RWPE2 (cell line): Measurements from ENCODE around the gene RESF1.

ENCODE experiments used
- ATAC-seq: fragments of 200-7000 bp; cut with Tn5 transposase; 3 replicates; pipeline ENCODE4 v1.9.1; 2021; ENCODE audit warnings: low read depth
- DNase-seq: peaks from one replicate; pipeline ENCODE4 v3.0.0-alpha.2; 2020; ENCODE audit warnings: low spot score
- H3K27ac ChIP-seq: fragments of 450-650 bp; 2 replicates; pipeline ENCODE4 v1.5.1; 2017; ENCODE audit warnings: mild to moderate bottlenecking; ENCODE audit not compliant: poor library complexity, severe bottlenecking
- H3K27me3 ChIP-seq: fragments of 250-450 bp; sonication (Bioruptor Pico); 2 replicates; pipeline ENCODE4 v1.5.1; 2021; ENCODE audit warnings: mild to moderate bottlenecking, moderate library complexity; ENCODE audit not compliant: insufficient read depth, poor library complexity, severe bottlenecking
- H3K36me3 ChIP-seq: fragments of 250-450 bp; sonication (Bioruptor Pico); 2 replicates; pipeline ENCODE4 v1.5.1; 2020; ENCODE audit warnings: low read depth, mild to moderate bottlenecking, moderate library complexity
- H3K4me1 ChIP-seq: fragments of 250-450 bp; sonication (Bioruptor Pico); 2 replicates; pipeline ENCODE4 v1.5.1; 2021; ENCODE audit warnings: mild to moderate bottlenecking, moderate library complexity; ENCODE audit not compliant: insufficient read depth, poor library complexity, severe bottlenecking
- H3K4me3 ChIP-seq: fragments of 250-450 bp; sonication (Bioruptor Pico); 2 replicates; pipeline ENCODE4 v1.5.1; 2021; ENCODE audit warnings: mild to moderate bottlenecking, moderate library complexity; ENCODE audit not compliant: severe bottlenecking
- H3K9me3 ChIP-seq: fragments of 250-450 bp; sonication (Bioruptor Pico); 2 replicates; pipeline ENCODE4 v1.5.1; 2021; ENCODE audit warnings: mild to moderate bottlenecking, moderate library complexity; ENCODE audit not compliant: severe bottlenecking
- TF ChIP-seq, protein P1 (sequence below): fragments of 450-650 bp; IDR thresholded peaks from one replicate; pipeline ENCODE4 v1.5.1; 2017; ENCODE audit warnings: mild to moderate bottlenecking, moderate library complexity; ENCODE audit not compliant: poor library complexity, severe bottlenecking

The RESF1 gene

DNA sequence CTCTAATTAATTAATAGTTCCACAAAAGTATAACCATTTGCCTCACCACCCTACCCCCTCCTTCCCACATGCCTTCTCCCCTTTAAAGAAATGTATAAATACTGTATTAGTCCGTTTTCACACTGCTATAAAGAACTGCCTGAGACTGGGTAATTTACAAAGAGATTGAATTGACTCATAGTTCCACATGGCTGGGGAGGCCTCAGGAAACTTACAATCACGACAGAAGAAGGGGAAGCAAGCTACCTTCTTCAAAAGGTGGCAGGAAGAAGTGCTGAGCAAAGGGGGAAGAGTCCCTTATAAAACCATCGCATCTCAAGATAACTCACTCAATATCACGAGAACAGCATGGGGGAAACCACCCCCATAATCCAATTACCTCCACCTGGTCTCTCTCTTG is 8.2 kb upstream of the RESF1 start:
- Histone ChIP-seq H3K9me3 (no peaks in the 10 kb centered on the region), H3K4me3 (no peak overlapping the region), H3K27me3 (no peaks in the 10 kb centered on the region), H3K36me3 (no peaks in the 10 kb centered on the region), H3K27ac (no peak overlapping the region), H3K4me1 (no peaks in the 10 kb centered on the region)
- ATAC-seq (no peak), DNase-seq (no peak)
- TF ChIP-seq, protein P1, sequence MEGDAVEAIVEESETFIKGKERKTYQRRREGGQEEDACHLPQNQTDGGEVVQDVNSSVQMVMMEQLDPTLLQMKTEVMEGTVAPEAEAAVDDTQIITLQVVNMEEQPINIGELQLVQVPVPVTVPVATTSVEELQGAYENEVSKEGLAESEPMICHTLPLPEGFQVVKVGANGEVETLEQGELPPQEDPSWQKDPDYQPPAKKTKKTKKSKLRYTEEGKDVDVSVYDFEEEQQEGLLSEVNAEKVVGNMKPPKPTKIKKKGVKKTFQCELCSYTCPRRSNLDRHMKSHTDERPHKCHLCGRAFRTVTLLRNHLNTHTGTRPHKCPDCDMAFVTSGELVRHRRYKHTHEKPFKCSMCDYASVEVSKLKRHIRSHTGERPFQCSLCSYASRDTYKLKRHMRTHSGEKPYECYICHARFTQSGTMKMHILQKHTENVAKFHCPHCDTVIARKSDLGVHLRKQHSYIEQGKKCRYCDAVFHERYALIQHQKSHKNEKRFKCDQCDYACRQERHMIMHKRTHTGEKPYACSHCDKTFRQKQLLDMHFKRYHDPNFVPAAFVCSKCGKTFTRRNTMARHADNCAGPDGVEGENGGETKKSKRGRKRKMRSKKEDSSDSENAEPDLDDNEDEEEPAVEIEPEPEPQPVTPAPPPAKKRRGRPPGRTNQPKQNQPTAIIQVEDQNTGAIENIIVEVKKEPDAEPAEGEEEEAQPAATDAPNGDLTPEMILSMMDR, result no peak

GRCh38 chr12:31951939-31952338 is 7.3 kb upstream of the RESF1 start:
- no peak for DNase-seq
- no peaks in the 10 kb centered on the region for H3K4me1 ChIP-seq
- no peak for ATAC-seq
- H3K27ac ChIP-seq, result no peak overlapping the region
- TF ChIP-seq, protein P1, result no peak
- no peaks in the 10 kb centered on the region for H3K9me3 ChIP-seq
- H3K36me3 ChIP-seq, result no peaks in the 10 kb centered on the region
- no peak overlapping the region for H3K4me3 ChIP-seq
- H3K27me3 ChIP-seq, result no peaks in the 10 kb centered on the region

DNA sequence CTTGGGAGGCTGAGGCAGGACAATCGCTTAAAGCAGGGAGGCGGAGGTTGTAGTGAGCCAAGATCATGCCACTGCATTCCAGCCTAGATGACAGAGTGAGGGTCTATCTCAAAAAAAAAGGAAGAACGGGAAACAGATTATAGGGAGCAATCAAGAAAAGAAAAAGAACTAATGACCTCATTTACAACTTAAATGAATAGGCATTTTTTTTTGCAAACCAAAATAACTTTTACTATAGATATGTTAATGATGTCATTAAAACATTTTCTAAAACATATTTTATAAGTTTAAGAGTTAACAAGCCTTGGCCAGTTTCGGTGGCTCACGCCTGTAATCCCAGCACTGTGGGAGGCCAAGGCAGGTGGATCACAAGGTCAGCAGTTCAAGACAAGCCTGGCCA is 6.8 kb upstream of the RESF1 start:
- H3K36me3 ChIP-seq, result no peaks in the 10 kb centered on the region
- no peak overlapping the region for H3K4me3 ChIP-seq
- H3K4me1 ChIP-seq, result no peaks in the 10 kb centered on the region
- no peaks in the 10 kb centered on the region for H3K9me3 ChIP-seq
- H3K27me3 ChIP-seq, result no peaks in the 10 kb centered on the region
- no peak for DNase-seq
- no peak for ATAC-seq
- H3K27ac ChIP-seq, result no peak overlapping the region
- TF ChIP-seq, protein P1, result no peak

DNA sequence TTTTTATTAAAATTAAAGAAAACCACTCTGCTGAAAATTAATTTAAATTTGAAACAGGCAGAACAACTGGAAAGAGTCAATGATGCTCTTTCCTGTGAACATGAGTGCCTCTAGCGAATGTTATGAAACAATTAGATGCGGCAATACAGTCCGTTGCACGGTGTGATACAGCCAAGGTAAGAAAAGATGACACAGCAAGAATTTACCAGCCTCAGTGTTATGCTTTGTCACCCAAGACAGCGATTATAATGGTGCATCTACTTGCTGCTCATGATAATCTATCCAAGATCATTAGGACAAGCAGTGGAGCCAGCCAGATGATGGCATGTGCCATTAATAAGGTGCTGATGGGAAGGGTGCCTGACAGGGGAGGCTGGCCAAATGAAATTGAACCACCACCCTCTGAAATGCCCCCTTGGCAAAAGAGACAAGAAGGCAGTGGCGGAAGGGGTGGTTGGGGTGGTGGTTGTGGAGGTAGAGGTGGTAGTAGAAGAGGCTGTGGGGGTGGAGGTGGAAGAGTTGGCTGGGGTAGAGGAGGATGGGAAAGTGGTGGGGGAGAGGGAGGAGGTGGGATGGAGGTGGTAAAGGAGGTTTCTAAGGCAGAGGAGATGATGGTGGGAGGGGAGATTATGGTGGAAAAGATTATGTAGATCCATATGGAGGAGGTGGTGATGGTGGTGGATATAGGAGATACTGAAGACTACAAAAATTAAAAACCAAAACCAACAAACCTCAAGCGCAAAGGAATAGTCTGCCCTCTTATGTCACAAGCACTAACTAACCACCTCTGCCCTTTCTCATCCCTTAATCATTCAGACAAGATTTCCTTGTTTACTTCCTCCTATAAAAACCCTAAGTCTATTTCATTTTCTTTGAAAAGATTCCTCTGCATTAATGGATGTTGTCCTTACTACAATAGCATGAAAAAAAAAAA is 4.0 kb upstream of the RESF1 start:
- Histone ChIP-seq H3K36me3 (no peaks in the 10 kb centered on the region), H3K27ac (no peak overlapping the region)
- ATAC-seq, result no peak

More for the DNA sequence above, 4.0 kb upstream of the RESF1 start:
- DNase-seq, result no peak
- TF ChIP-seq, protein P1, result no peak
- no peaks in the 10 kb centered on the region for H3K9me3 ChIP-seq
- no peak overlapping the region for H3K4me3 ChIP-seq
- no peaks in the 10 kb centered on the region for H3K27me3 ChIP-seq
- no peaks in the 10 kb centered on the region for H3K4me1 ChIP-seq
